ENCODE results near the gene VIPAS39. TPM values are rescaled to one million over a fixed set of nuclear protein-coding genes. Genes with fewer than 3 reads are reported as not detected.
A peak's percentile ranks its signal among the peaks of the same experiment; 100 is the strongest.

Gene VIPAS39
- total and polyA plus RNA-seq, 4 donors, result 5.6 to 13.9 (median 8.9) TPM

GRCh38 chr14:77498120-77498979, 40.9 kb upstream of the VIPAS39 start, which contains the start of gene ISM2:
TSS of gene ISM2 (minus strand) at chr14:77498816. CDS start at chr14:77498793, 23 bp downstream.
- Histone ChIP-seq H3K4me1 (ENCODE audit: control insufficient read depth in 4 of 4, insufficient read depth in 4 of 4, low read length in 3 of 4) (peaks cover 7 to 15% (median 14%) of the 10 kb centered on the region in 4 donors), H3K27ac (ENCODE audit: low read depth in 1 of 2, low read length in 2 of 2) (no peak within 1 kb of the TSS), H3K36me3 (ENCODE audit: control insufficient read depth in 4 of 4, insufficient read depth in 3 of 4, low read depth in 1 of 4, low read length in 3 of 4) (no peaks in the 10 kb centered on the region), H3K4me3 (ENCODE audit: low read depth in 1 of 3, low read length in 3 of 3) (peak within 1 kb of the TSS in 2 of 3 donors; percentile 31 to 61), H3K27me3 (ENCODE audit: control insufficient read depth in 4 of 4, insufficient read depth in 4 of 4, low read length in 3 of 4) (peaks cover 2 to 17% (median 5%) of the 10 kb centered on the region in 4 donors), H3K9me3 (ENCODE audit: control insufficient read depth in 4 of 4, low read length in 3 of 4) (peaks cover 0 to 4% (median 0%) of the 10 kb centered on the region in 4 donors), H3K9ac (ENCODE audit: low read depth in 1 of 2, low read length in 2 of 2) (no peak within 1 kb of the TSS)
- 3% methylated on average over 104 of the region's 104 CpGs for WGBS
- TF ChIP-seq YY1 (IDR thresholded peaks at IDR 0.05) (no peak), RXRA (IDR thresholded peaks at IDR 0.05) (no peak), MAX (IDR thresholded peaks at IDR 0.05) (no peak), JUND (IDR thresholded peaks at IDR 0.05) (no peak), HNF4G (IDR thresholded peaks at IDR 0.05) (no peak), EGR1 (IDR thresholded peaks at IDR 0.05; ENCODE audit: low read depth in 2 of 2) (no peak), GABPA (IDR thresholded peaks at IDR 0.05 in 1 of 2, conservative IDR thresholded peaks at IDR 0.05 in 1 of 2) (no peak), ATF3 (IDR thresholded peaks at IDR 0.05) (no peak), FOXA1 (IDR thresholded peaks at IDR 0.05) (no peak), RAD21 (IDR thresholded peaks at IDR 0.05) (no peak), NR2F2 (IDR thresholded peaks at IDR 0.05) (no peak), REST (IDR thresholded peaks at IDR 0.05) (no peak), TAF1 (conservative IDR thresholded peaks at IDR 0.05) (no peak), SP1 (IDR thresholded peaks at IDR 0.05) (no peak), HNF4A (conservative IDR thresholded peaks at IDR 0.05) (no peak), FOXA2 (IDR thresholded peaks at IDR 0.05) (no peak)
- TF ChIP-seq, protein P1, sequence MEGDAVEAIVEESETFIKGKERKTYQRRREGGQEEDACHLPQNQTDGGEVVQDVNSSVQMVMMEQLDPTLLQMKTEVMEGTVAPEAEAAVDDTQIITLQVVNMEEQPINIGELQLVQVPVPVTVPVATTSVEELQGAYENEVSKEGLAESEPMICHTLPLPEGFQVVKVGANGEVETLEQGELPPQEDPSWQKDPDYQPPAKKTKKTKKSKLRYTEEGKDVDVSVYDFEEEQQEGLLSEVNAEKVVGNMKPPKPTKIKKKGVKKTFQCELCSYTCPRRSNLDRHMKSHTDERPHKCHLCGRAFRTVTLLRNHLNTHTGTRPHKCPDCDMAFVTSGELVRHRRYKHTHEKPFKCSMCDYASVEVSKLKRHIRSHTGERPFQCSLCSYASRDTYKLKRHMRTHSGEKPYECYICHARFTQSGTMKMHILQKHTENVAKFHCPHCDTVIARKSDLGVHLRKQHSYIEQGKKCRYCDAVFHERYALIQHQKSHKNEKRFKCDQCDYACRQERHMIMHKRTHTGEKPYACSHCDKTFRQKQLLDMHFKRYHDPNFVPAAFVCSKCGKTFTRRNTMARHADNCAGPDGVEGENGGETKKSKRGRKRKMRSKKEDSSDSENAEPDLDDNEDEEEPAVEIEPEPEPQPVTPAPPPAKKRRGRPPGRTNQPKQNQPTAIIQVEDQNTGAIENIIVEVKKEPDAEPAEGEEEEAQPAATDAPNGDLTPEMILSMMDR (IDR thresholded peaks at IDR 0.05; ENCODE audit: low read depth, low read length, missing input control), result no peak
- TF ChIP-seq, protein P2, sequence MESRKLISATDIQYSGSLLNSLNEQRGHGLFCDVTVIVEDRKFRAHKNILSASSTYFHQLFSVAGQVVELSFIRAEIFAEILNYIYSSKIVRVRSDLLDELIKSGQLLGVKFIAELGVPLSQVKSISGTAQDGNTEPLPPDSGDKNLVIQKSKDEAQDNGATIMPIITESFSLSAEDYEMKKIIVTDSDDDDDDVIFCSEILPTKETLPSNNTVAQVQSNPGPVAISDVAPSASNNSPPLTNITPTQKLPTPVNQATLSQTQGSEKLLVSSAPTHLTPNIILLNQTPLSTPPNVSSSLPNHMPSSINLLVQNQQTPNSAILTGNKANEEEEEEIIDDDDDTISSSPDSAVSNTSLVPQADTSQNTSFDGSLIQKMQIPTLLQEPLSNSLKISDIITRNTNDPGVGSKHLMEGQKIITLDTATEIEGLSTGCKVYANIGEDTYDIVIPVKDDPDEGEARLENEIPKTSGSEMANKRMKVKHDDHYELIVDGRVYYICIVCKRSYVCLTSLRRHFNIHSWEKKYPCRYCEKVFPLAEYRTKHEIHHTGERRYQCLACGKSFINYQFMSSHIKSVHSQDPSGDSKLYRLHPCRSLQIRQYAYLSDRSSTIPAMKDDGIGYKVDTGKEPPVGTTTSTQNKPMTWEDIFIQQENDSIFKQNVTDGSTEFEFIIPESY (IDR thresholded peaks at IDR 0.05), result no peak
- no peak for DNase-seq (ENCODE audit: low spot score)
